ENCODE results near the gene STRN4. TPM values are rescaled to one million over a fixed set of nuclear protein-coding genes. Genes with fewer than 3 reads are reported as not detected.

Gene STRN4
- total RNA-seq, 1 donor from 2014 or later: 124 TPM

DNA sequence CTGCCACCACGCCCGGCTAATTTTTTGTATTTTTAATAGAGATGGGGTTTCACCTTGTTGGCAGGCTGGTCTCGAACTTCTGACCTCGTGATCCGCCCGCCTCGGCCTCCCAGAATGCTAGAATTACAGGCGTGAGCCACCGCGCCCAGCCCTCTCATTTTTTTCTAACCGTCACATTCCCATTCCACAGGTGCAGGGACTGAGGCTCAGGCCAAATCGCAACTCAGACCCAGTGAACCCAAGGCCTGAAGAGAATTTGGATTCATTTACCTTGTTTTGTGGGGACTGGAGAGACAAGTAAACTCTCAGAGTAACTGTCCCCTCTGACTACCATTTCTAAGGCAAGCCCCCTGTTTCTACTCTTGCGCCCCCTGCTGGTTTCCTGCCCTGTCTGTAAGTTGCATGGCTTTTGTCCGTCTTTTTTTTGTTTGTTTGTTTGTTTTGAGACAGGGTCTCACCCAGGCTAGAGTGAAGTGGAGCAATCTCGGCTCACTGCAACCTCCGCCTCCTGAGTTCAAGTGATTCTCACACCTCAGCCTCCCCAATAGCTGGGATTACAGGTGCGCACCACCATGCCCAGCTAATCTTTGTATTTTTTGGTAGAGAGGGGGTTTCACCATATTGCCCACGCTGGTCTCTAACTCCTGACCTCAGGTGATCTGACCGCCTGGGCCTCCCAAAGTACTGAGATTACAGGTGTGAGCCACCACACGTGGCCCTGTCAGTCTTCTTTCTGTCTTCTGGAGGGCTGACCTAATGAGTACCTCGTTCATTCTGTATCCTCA lies 2.3 kb upstream of the STRN4 start:
- DNase-seq (ENCODE audit: low spot score in 2 of 2, unreplicated experiment in 2 of 2): peak; percentile 58 to 64

DNA sequence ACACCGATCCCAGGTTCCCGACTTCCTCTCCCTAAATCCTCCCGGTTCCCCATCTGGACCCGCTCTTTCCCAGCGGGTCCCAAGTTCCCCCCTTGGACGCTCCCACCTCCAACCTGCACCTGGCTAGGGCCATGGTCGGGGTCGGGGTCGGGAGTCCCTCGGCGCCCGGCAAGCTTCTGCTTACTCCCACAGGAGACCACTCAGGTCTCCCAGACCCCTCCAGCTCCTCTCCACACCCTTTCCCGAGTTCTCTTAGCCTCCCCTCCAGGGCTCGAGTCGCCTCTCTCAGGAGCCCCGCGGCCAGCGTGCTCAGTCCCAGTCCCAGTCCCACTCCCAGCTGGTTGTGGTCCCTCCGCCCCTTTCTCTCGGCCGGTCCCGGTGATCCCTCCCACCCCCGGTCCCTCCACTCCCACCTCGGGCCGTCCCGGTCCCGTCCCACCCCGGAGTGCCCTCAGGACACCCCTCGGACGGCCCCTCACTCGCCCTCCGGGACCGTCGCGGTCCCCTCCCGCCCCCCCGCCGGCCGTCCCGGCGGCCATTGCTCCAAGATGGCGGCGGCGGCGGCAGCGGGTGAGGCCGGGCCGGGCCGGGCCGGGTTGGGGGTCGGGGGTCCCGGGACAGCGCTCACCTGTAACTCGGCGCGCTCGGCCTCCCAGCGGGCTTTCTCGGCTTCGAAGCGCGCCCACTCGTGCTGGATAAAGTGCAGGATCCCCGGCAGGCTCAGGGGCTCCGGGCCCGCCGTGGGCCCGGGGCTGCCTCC lies 549 bp downstream of the STRN4 start, which contains the start of gene FKRP:
Gene FKRP (plus strand): TSS at position 537 of the 760 bp plus-strand sequence. CDS start 9,394 bp downstream, outside the sequence.
- no peak for DNase-seq (ENCODE audit: low spot score in 2 of 2, unreplicated experiment in 2 of 2)
- peak within 1 kb of the TSS; percentile 89 for H3K27ac Mint-ChIP-seq
- peaks cover 4% of the 10 kb centered on the region for H3K36me3 Mint-ChIP-seq
- no peaks in the 10 kb centered on the region for H3K27me3 Mint-ChIP-seq (ENCODE audit: low read depth)
- TF ChIP-seq, protein P1, sequence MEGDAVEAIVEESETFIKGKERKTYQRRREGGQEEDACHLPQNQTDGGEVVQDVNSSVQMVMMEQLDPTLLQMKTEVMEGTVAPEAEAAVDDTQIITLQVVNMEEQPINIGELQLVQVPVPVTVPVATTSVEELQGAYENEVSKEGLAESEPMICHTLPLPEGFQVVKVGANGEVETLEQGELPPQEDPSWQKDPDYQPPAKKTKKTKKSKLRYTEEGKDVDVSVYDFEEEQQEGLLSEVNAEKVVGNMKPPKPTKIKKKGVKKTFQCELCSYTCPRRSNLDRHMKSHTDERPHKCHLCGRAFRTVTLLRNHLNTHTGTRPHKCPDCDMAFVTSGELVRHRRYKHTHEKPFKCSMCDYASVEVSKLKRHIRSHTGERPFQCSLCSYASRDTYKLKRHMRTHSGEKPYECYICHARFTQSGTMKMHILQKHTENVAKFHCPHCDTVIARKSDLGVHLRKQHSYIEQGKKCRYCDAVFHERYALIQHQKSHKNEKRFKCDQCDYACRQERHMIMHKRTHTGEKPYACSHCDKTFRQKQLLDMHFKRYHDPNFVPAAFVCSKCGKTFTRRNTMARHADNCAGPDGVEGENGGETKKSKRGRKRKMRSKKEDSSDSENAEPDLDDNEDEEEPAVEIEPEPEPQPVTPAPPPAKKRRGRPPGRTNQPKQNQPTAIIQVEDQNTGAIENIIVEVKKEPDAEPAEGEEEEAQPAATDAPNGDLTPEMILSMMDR (IDR thresholded peaks at IDR 0.05; ENCODE audit: unreplicated experiment): no peak
- H3K4me3 Mint-ChIP-seq: peak within 1 kb of the TSS; percentile 96
- peaks cover 23% of the 10 kb centered on the region for H3K4me1 Mint-ChIP-seq
- H3K9me3 Mint-ChIP-seq: no peaks in the 10 kb centered on the region

More for the DNA sequence above, 2.3 kb upstream of the STRN4 start:
- Mint-ChIP-seq H3K4me1 (peaks cover 18% of the 10 kb centered on the region), H3K9me3 (no peaks in the 10 kb centered on the region), H3K4me3 (peak overlapping the region; percentile 77), H3K36me3 (peaks cover 14% of the 10 kb centered on the region), H3K27me3 (ENCODE audit: low read depth) (no peaks in the 10 kb centered on the region), H3K27ac (peak overlapping the region; percentile 21)
- TF ChIP-seq, protein P1 (IDR thresholded peaks at IDR 0.05; ENCODE audit: unreplicated experiment): peak; percentile 57

DNA sequence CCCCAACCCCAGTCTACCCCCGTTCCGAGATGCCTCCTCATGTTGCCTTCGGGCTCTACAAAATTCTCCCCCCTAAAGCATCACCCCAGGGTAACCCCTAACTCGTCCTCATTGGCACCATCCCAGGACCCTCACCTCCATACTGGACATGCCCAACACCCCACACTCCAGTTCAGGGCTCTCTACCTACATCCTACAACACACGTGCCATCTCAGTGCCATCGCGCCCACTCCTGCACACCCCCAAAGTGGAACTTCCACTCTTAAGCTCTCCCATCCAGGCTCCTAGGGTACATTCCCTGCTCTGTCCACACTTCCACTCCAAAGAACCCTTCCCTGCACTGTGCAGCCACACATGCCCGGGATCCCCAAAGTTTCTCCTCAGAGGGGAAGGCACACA lies 1.2 kb downstream of the STRN4 start:
- Mint-ChIP-seq H3K27ac (peak overlapping the region; percentile 89), H3K9me3 (no peaks in the 10 kb centered on the region), H3K4me3 (peak overlapping the region; percentile 96), H3K27me3 (ENCODE audit: low read depth) (no peaks in the 10 kb centered on the region), H3K4me1 (peaks cover 23% of the 10 kb centered on the region), H3K36me3 (peaks cover 1% of the 10 kb centered on the region)
- TF ChIP-seq, protein P1 (IDR thresholded peaks at IDR 0.05; ENCODE audit: unreplicated experiment): no peak
- no peak for DNase-seq (ENCODE audit: low spot score in 2 of 2, unreplicated experiment in 2 of 2)

DNA sequence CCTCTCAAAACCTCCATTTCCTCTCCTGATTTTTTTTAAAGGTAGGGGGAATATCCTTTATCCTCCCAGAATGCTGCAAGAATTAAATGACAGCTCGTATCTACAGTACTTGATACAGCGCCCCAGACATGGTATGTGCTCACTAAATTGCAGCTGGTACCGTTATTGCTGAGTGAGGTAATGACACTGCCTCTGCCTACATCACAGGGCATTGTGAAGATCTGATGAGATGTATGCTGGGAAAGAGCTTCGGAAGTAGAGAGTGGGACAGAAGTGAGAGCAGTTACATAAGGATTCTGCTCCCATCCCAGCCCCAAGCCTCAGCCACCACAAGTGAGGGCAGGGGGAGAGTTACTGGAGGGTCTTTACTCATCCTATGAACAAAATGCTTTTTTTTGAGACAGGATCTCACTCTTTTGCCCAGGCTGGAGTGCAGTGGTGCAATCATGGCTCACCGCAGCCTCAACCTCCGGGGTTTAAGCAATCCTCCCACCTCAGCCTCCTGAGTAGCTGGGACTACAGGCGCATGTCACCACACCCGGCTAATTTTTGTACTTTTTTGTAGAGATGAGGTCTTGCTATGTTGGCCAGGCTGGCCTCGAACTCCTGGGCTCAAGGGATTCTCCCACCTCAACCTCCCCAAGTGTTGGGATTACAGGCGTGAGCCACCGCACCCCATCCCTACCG lies 2.1 kb downstream of the STRN4 start:
- no peak for DNase-seq (ENCODE audit: low spot score in 2 of 2, unreplicated experiment in 2 of 2)
- Mint-ChIP-seq H3K27ac (peak overlapping the region; percentile 89), H3K4me3 (peak overlapping the region; percentile 96), H3K36me3 (no peaks in the 10 kb centered on the region), H3K27me3 (ENCODE audit: low read depth) (no peaks in the 10 kb centered on the region), H3K4me1 (peaks cover 23% of the 10 kb centered on the region), H3K9me3 (no peaks in the 10 kb centered on the region)
- TF ChIP-seq, protein P1 (IDR thresholded peaks at IDR 0.05; ENCODE audit: unreplicated experiment): no peak

DNA sequence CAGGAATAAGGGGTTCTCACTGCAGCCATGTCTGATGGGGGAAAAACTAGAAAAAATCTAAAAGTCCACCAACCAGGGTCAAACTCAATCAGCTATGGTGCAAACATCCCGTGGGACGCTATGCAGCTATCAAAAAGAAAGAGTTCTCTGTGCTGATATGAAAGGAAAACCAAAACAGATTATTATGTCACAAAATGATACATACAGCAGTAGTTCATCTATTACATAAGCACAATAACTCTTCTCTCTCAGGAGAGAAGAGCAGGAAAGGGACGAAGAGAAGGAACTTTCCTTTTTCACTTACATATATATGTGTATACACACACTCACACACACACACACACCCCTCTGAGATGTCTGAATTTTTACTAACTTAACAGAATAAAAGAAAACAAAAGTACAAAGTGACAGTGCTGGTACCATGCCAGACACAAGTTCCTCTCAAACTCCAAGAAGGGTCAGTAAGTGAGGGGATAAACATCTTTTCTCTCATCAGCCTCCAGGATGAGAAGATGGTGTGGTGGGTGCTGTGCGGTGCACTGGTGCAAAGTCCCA lies 3.2 kb downstream of the STRN4 start:
- H3K27ac Mint-ChIP-seq: no peak overlapping the region
- DNase-seq (ENCODE audit: low spot score in 2 of 2, unreplicated experiment in 2 of 2): no peak
- H3K27me3 Mint-ChIP-seq (ENCODE audit: low read depth): no peaks in the 10 kb centered on the region
- H3K4me3 Mint-ChIP-seq: peak overlapping the region; percentile 8
- peaks cover 23% of the 10 kb centered on the region for H3K4me1 Mint-ChIP-seq
- no peaks in the 10 kb centered on the region for H3K9me3 Mint-ChIP-seq
- TF ChIP-seq, protein P1 (IDR thresholded peaks at IDR 0.05; ENCODE audit: unreplicated experiment): no peak
- peaks cover under 1% of the 10 kb centered on the region for H3K36me3 Mint-ChIP-seq
